GM18909 (cell line): ENCODE measurements around the gene RPL4.
"Not testable (repeated sequence)": the region's sequence is repeated elsewhere in the genome, so short reads cannot be mapped to it uniquely, and the experiment has no call there.

Experiments used
- ATAC-seq: cut with Tn5 transposase; IDR thresholded peaks from one replicate; pipeline ENCODE4 v1.9.1; 2021; ENCODE audit warnings: mild to moderate bottlenecking; ENCODE audit not compliant: unreplicated experiment, poor library complexity

The RPL4 gene

DNA sequence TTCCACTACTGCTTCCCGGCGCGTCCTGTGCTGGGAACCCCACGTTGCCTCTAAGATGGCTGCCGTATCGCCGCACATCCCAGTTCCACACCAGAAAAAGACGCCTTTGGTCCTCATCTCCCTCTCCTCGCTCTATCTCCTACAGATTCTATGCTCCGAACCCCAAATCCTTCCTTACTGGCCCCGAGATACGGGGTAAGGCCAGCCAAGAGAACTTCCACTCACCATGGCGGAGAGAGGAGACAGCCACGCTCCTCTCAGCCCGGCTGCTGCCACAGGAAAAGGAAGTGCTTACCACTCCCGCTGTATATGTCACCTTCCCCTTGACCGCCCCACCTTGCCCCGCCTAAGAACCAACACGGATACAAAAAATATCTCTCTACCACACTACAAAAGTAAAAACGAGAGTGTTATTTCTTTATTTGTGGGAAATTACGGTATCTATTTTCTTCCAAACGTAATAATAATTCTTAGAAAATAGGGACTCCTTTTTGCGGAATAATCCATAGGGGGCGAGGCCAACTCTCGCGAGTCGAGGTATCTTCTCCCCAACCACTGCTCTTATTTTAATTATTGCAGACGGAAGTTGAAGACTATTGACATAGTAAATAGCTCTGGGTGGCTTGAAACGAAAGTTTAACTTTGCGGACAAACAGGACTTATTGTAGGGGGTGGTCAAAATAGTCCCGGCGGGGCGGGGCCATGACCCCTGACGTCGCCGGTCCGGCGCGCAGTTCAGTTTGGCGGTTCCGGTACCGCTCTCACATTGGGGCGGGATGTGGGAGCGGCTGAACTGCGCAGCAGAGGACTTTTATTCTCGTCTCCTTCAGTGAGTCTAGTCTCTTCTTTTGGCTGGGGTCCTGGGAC, at the start of gene RPL4, which contains the start of gene ZWILCH:
TSS of gene RPL4 (minus strand) at position 293 of the 867 bp plus-strand sequence. CDS start at position 228, 65 bp downstream.
TSS of gene ZWILCH (plus strand) at position 764 of the 867 bp plus-strand sequence. CDS start at position 777, 13 bp downstream.
- ATAC-seq, result peak; percentile 80

DNA sequence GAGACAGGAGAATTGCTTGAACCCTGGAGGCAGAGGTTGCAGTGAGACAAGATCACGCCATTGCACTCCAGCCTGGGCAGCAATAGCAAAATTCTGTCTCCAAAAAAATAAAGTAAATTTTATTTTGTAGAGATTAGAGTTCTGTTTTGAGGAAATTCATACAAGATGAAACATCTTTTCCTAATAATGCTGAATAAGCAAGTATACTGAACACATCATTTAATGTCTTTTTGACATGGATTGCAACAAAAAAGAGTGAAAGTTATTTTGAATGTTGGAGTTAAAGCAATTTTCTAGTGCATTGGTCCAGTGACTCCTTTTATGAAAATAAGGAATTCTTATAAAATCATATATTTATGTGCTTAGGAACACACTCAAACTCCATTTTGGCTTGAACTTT, 40.6 kb upstream of the RPL4 start:
- ATAC-seq, result no peak

DNA sequence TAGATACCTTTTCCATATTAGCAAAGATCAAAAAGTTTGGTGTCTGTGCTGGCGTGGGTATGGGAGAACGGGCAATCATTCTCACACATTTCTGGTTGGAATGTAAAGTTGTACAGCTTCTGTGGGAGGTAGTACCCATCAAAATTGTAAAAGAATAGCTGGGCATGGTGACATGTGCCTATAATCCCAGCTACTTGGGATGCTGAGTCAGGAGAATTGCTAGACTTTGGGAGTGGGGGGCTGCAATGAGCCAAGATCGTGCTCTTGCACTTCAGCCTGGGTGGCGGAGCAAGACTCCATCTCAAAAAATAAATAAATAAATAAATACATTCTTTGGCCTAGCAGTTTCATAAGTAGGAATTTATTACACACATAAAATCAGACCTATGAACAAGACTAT, 38.2 kb upstream of the RPL4 start:
- no peak for ATAC-seq

DNA sequence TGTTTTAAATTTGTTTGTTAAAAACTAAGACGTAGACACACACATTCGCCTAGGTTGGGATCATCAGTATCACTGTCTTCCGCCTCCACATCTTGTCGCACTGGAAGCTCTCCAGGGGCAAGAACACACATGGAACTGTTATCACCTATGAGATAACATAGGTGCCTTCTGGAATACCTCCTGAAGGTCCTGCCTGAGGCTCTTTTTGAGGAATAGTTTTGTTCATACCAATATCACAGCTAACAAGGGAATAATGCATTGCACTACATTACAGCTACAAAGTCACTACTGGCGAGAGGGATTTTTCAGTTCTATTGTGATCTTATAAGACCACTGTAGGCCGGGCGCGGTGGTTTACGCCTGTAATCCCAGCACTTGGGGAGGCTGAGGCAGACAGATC, 30.4 kb upstream of the RPL4 start:
- no peak for ATAC-seq

DNA sequence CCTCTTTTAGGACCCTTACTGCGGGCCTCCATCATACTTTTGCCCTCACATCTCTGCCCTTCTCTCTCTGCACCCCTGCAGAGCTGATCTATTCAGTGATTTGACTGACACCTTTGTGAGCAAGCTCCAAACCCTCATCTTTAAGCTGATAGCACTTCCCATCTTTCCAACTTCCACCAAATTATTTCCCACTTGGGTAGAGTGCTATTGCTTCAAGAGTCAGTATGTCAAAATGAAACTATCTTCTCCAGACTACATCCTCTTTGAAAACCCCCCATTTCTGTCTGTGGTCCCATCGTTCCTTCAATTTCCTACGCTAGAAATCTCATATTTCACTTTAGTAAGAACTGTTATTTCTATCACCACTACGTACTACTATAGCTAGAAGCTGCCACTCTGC, 20.2 kb upstream of the RPL4 start:
- ATAC-seq, result no peak

- no peak for ATAC-seq
These were observed 19.3 kb upstream of the RPL4 start for GRCh38 chr15:66523926-66524325.

- ATAC-seq, result no peak
These were observed 11.3 kb upstream of the RPL4 start for GRCh38 chr15:66515901-66516322.

- no peak for ATAC-seq
These were observed 9.9 kb upstream of the RPL4 start for GRCh38 chr15:66514586-66514985.

DNA sequence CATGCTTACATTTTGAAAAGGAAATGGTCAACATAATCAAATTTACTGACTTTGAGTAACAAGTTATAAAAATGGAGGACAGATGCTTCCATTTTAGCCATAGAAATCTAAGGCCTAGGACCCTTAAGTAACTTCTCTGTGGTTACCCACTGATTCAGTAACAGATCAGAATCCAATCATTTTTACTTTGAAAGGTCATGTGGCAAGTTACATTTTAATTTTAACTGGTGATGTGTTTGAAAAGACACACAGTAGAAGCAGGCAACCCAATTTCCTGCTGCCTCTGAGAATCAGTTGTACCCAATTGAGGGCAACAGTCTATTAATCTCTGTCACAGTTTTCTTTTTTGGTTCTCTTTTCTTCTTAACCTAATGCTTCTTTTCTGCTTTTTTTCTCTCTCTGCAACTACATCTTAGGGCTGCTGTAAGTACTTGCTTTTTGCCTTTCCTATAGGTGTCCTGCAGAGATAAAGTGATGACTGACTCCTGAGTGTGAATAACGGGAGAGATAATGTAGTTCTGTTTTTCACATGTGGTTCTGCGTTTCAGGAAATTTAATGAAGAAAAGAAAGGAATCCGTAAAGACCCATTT, 3.7 kb upstream of the RPL4 start:
- ATAC-seq, result no peak

GRCh38 chr15:66505818-66506217, 1.2 kb upstream of the RPL4 start:
- ATAC-seq, result no peak

DNA sequence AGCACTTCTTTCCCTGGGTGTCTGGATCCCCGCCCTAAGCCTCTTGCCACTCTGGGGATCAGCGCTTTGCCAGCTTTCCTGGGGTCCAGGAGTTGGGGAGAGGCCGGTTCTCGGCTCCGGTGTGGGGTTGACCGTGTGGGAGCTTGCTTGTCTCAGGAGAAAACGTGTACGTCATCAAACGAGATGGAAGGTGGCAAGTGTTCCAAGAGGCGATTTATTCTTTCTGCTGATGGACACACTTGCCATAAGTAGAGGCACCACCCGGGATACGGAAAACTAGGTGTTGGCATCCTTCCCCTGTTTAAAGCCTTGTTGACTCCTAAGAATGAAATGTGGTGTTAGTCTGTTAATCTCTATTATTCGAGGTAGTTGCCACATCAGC, 766 bp upstream of the RPL4 start:
- peak; percentile 23 for ATAC-seq

DNA sequence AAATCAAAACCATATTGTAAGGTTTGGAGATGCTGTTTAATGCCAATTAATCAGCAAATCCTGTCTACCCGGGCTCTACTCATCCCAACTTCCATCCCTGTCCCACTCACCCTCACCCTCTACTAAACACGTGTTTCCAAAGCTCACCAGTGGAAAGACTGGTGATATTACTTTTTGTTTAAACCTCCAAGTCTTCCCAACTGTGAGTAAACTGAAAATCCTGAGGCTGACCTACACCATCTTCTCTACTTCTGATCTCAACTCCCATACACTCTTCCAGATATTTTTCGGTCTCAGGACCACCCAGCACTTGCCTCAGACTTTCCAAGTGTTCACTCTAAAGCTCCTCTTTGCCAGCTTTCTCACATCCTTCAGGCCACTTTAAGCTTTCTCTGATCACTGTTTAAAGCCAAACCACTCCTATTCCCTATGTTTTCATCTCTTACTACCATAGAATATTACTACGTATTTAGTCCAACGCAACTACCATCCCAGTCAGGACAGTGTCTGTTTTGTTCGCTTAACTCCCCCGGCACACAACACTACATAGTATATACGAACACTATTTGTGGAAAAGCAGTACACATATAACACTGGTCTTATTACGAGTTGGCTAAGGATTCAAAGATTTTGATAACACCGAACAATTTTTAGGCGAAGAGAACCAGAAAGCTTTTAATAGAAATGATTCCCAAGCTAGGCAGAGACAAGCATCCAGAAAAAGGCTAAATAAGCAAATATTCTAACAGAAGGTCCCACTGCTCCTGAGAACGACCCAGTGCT, 684 bp downstream of the RPL4 start:
- ATAC-seq, result no peak

- ATAC-seq, result not testable (repeated sequence)
These were observed 1.5 kb downstream of the RPL4 start for GRCh38 chr15:66503041-66503648.

- ATAC-seq, result no peak
These were observed 2.2 kb downstream of the RPL4 start for GRCh38 chr15:66502491-66502890.

- not testable (repeated sequence) for ATAC-seq
These were observed 4.3 kb downstream of the RPL4 start for GRCh38 chr15:66500346-66500745.

GRCh38 chr15:66498501-66499386, 5.9 kb downstream of the RPL4 start:
- ATAC-seq, result no peak

DNA sequence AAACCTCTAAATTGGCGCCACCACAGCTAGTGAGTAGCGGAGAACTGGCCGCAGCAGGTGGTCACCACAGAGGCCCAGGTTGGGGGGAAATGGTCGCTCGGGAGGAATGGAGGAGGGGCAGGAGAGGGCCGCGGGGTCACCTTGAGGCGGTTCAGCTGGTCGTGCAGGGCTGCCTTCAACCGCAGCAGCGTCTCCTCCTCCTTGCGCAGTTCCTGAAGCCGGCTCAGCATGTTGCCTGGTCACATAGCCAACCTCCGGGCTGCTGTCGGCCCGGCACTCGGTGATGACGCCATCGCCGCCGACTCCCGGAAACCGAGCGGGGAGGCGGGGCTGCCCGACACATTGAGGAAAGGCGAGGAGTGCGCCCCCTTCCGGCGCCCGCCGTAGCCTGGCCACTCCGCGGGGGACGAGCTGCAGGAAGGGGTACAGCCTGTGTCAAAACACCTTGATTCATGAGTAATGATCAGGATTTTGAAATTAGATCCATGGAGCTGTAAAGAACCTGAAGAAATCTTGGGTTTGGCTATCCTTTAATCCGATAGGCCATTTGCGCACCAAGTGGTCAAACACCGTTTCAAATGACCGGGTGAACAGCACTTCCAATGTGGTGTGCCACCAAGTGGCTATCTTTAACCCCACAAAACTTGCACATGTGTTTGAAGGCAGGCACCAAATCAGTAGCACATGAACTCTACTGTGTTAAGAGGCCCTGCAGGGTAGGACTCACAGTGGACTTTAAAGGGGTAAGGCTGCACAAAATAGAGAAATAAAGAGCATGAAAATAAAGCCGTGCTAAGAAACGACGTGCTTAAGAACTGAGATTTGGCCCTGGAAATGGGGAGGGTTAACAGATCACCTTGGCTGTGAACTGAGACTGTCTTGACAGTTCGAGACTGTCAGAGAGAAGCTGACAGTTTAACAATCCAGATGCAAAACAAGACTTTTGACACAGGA, 6.9 kb downstream of the RPL4 start, which contains the start of gene SNAPC5:
TSS of gene SNAPC5 (minus strand) at position 261 of the 954 bp plus-strand sequence. CDS start at position 230, 31 bp downstream.
- peak; percentile 90 for ATAC-seq

DNA sequence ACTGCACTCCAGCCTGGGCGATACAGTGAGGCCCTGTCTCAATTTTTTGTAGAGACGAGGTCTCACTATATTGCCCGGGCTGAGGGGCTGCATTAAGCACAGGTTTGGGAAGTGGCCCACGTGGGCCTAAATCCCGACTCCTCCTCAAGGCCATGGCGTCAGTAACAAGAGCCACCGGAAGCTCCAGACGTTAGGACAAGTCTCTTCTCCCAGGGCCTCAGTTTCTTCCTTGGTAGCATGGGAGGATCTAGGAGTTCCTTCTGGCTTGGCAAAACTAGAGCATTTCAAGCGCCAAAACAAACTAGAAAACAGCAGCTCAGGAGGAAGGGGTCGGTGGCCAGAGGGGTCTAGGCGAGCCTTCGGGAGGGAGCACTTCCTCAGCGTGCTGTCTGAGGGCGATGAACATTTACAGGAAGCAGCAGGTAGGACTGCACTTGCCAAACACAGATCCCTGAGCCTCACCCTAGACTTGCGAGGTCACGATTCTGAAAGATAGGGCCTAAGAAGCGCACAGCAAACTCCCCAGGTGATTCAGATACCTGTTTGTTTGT, 7.6 kb downstream of the RPL4 start:
- peak; percentile 14 for ATAC-seq
